Measurements from ENCODE around the gene CASKIN1. TPM values are rescaled to one million over a fixed set of nuclear protein-coding genes. Genes with fewer than 3 reads are reported as not detected.

The CASKIN1 gene
- total RNA-seq, 1 experiment from 2014 or later = 6.6 TPM

- H3K4me3 Mint-ChIP-seq (ENCODE audit: unreplicated experiment) = no peak overlapping the region
- Histone ChIP-seq H3K9me3 (no peaks in the 10 kb centered on the region), H3K4me1 (no peaks in the 10 kb centered on the region), H3K36me3 (ENCODE audit: control insufficient read depth, insufficient read depth, low read length) (no peaks in the 10 kb centered on the region; the same call in 1 of the 2 replicates), H3K4me3 (ENCODE audit: low read depth, low read length) (no peak overlapping the region), H3K27me3 (replicated peaks; ENCODE audit: control insufficient read depth, insufficient read depth, low read length) (no peaks in the 10 kb centered on the region)
- no peak overlapping the region for H3K27ac Mint-ChIP-seq (ENCODE audit: unreplicated experiment)
- no peaks in the 10 kb centered on the region for H3K27me3 Mint-ChIP-seq (ENCODE audit: insufficient read depth, unreplicated experiment)
- H3K36me3 Mint-ChIP-seq (ENCODE audit: insufficient read depth, unreplicated experiment) = no peaks in the 10 kb centered on the region
- TF ChIP-seq CTCF (IDR thresholded peaks at IDR 0.05; ENCODE audit: insufficient read depth in 1 of 2, low read depth in 1 of 2, low read length in 1 of 2, severe bottlenecking in 1 of 2, unreplicated experiment in 1 of 2) = no peak
- no TSS peak for BruUV-seq (replicated peaks)
- CTCF ChIA-PET = no interaction called here
- intact Hi-C loops (cut with micrococcal nuclease; ENCODE audit: unreplicated experiment) = no loop called here
- POLR2A ChIA-PET = interaction anchor here (0.5 to 0.6 kb wide), 2 partner anchors 62 to 100 kb away, joined by 3 to 6 read pairs; partner anchors contain the start of gene ECI1
- no peak for DNase-seq
- no peaks in the 10 kb centered on the region for H3K4me1 Mint-ChIP-seq (ENCODE audit: low read depth, unreplicated experiment)
- H3K9me3 Mint-ChIP-seq (ENCODE audit: unreplicated experiment) = no peaks in the 10 kb centered on the region
Measured at GRCh38 chr16:2189252-2189893, 7.0 kb downstream of the CASKIN1 start.

DNA sequence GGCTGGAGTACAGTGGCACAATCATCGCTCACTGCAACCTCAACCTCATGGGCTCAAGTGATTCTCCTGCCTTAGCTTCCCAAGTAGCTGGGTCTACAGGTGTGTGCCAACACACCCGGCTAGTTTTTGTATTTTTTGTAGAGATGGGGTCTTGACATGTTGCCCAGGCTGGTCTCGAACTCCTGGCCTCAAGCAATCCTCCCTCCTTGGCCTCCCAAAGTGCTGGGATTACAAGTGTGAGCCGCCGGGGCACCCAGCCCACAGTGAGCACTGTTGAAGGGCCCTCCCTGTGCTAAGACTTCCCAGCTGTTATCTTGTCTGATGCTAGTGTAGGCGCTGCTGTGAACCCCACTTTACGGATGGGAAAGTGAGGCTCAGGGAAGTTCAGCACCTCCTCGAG lies 8.0 kb downstream of the CASKIN1 start:
- H3K4me3 Mint-ChIP-seq (ENCODE audit: unreplicated experiment) = no peak overlapping the region
- no peaks in the 10 kb centered on the region for H3K27me3 ChIP-seq (replicated peaks; ENCODE audit: control insufficient read depth, insufficient read depth, low read length)
- H3K27me3 Mint-ChIP-seq (ENCODE audit: insufficient read depth, unreplicated experiment) = no peaks in the 10 kb centered on the region
- POLR2A ChIA-PET = no interaction called here
- no peaks in the 10 kb centered on the region for H3K4me1 Mint-ChIP-seq (ENCODE audit: low read depth, unreplicated experiment)
- TF ChIP-seq CTCF (IDR thresholded peaks at IDR 0.05; ENCODE audit: insufficient read depth in 1 of 2, low read depth in 1 of 2, low read length in 1 of 2, severe bottlenecking in 1 of 2, unreplicated experiment in 1 of 2) = no peak
- H3K4me3 ChIP-seq (ENCODE audit: low read depth, low read length) = no peak overlapping the region
- no peaks in the 10 kb centered on the region for H3K36me3 Mint-ChIP-seq (ENCODE audit: insufficient read depth, unreplicated experiment)
- H3K4me1 ChIP-seq = no peaks in the 10 kb centered on the region
- intact Hi-C loops (cut with micrococcal nuclease; ENCODE audit: unreplicated experiment) = no loop called here
- CTCF ChIA-PET = no interaction called here
- no peaks in the 10 kb centered on the region for H3K9me3 ChIP-seq
- no peak overlapping the region for H3K27ac Mint-ChIP-seq (ENCODE audit: unreplicated experiment)
- no TSS peak for BruUV-seq (replicated peaks)
- no peaks in the 10 kb centered on the region for H3K9me3 Mint-ChIP-seq (ENCODE audit: unreplicated experiment)
- DNase-seq = no peak
- no peaks in the 10 kb centered on the region; the same call in 1 of the 2 replicates for H3K36me3 ChIP-seq (ENCODE audit: control insufficient read depth, insufficient read depth, low read length)

DNA sequence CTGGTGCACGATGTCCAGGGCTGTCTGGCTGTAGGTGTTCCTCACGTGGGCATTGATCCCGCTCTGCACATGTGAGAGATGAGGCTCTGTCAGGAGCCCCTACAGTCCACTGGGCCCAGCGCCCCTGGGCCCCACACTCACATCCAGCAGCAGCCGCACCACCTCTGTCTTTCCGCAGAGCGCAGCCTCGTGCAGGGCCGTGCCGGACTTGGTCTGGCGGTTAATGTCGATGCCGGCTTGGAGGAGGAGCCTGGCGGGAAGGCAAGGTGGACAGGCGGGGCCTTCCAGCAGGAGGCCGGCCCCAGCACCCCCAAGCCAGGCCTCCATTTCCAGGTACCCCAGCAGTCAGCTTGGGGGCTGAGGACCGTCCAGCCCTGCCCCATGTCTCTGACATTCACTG lies 9.2 kb downstream of the CASKIN1 start:
- BruUV-seq (replicated peaks) = no TSS peak
- no peak for DNase-seq
- H3K27ac Mint-ChIP-seq (ENCODE audit: unreplicated experiment) = no peak overlapping the region
- H3K9me3 Mint-ChIP-seq (ENCODE audit: unreplicated experiment) = no peaks in the 10 kb centered on the region
- Histone ChIP-seq H3K9me3 (no peaks in the 10 kb centered on the region), H3K27me3 (replicated peaks; ENCODE audit: control insufficient read depth, insufficient read depth, low read length) (no peaks in the 10 kb centered on the region), H3K4me3 (ENCODE audit: low read depth, low read length) (no peak overlapping the region), H3K36me3 (ENCODE audit: control insufficient read depth, insufficient read depth, low read length) (no peaks in the 10 kb centered on the region; the same call in 1 of the 2 replicates), H3K4me1 (no peaks in the 10 kb centered on the region)
- TF ChIP-seq CTCF (IDR thresholded peaks at IDR 0.05; ENCODE audit: insufficient read depth in 1 of 2, low read depth in 1 of 2, low read length in 1 of 2, severe bottlenecking in 1 of 2, unreplicated experiment in 1 of 2) = no peak
- H3K4me3 Mint-ChIP-seq (ENCODE audit: unreplicated experiment) = no peak overlapping the region
- no peaks in the 10 kb centered on the region for H3K4me1 Mint-ChIP-seq (ENCODE audit: low read depth, unreplicated experiment)
- ChIA-PET CTCF (interaction anchor here (0.6 kb wide), 1 partner anchor 1971 kb away, joined by 5 read pairs; no protein-coding TSS in a partner anchor), POLR2A (no interaction called here)
- no peaks in the 10 kb centered on the region for H3K27me3 Mint-ChIP-seq (ENCODE audit: insufficient read depth, unreplicated experiment)
- intact Hi-C loops (cut with micrococcal nuclease; ENCODE audit: unreplicated experiment) = no loop called here
- H3K36me3 Mint-ChIP-seq (ENCODE audit: insufficient read depth, unreplicated experiment) = peaks cover 6% of the 10 kb centered on the region

All from Caco-2 (cell line).